Ramos (cell line): Measurements from ENCODE around the gene SKIC3.

Source experiments
- in situ Hi-C: fragments of 300-500 bp; cut with MboI; formaldehyde crosslinking; loops from one replicate; pipeline ENCODE4 v1.14.3; 2022; ENCODE audit warnings: low sequenced_read_pairs; ENCODE audit not compliant: unreplicated experiment

Gene SKIC3

DNA sequence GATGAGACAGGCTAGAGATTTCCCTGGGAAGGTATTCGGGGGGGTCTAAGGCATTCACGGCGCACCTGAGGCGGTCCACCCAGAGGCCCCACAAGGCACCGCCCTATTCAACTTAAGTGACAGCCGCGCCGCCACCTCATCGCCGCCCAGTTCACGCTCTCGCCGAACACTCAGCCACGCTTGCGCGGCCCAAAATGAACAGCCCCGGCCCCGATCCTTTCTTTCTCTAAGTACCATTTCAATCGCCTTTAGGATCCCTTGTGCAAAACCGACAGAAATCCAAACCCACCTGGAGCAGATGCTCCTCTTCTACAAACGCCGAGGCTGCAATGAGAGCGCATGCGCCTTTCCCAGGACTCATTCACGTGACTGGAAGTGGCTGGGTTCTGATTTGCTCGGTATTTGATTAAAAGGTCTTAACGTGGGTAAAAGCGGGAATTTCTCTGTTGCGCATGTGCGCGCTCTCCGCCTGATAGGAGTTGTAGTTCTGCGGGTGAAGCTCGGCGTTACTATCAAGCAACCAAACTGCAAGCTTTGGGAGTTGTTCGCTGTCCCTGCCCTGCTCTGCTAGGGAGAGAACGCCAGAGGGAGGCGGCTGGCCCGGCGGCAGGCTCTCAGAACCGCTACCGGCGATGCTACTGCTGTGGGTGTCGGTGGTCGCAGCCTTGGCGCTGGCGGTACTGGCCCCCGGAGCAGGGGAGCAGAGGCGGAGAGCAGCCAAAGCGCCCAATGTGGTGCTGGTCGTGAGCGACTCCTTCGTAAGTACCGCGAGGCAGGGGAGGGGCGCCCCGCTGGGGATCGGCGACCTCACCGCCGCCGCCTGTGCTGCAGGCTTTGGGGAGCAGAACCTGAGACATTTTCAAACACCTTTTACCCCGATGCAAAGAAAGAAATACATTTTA, at the start of gene SKIC3, which contains the start of gene ARSK:
Gene SKIC3 (minus strand): TSS at position 331 of the 902 bp plus-strand sequence. CDS start 7,827 bp downstream, outside the sequence.
Gene ARSK (plus strand): TSS at position 455 of the 902 bp plus-strand sequence. CDS start 178 bp downstream, at position 633.
- in situ Hi-C loops = no loop called here

DNA sequence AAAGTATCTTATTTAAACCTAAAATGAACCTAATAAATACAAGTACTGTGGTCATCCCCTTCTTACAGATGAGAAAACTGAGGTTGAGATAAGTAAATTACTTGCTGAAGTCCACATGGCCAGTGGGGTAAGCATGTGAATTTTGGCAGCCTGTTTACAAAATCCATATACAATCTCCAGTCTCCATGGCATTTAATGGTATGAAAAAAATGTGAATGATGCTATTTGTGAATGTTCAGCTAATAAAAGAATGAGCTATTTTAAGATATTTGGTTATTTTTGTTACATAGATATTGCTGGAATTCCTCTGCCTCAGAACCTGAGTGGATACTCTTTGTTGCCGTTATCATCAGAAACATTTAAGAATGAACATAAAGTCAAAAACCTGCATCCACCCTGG, 45.8 kb upstream of the SKIC3 start:
- in situ Hi-C loops = no loop called here

DNA sequence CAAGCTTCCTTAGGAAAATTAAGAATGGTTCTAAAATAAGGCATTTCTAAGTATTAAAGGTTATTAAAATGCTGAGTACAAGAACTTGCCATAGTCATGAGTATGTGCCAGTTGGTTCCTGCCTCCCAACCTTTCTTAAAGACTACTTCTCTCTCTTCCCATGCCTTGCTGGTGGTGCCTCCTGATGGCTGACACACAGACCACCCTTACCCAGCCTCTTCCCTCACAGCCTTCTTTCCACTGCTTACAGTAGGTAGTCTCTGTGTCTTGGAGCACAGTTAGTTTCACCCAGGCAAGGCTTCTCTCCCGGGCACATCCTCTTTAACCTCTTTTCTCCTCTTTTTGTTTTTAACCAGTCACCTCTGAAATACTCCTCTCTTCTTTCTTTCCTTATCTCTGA, 44.5 kb upstream of the SKIC3 start:
- in situ Hi-C loops = no loop called here

DNA sequence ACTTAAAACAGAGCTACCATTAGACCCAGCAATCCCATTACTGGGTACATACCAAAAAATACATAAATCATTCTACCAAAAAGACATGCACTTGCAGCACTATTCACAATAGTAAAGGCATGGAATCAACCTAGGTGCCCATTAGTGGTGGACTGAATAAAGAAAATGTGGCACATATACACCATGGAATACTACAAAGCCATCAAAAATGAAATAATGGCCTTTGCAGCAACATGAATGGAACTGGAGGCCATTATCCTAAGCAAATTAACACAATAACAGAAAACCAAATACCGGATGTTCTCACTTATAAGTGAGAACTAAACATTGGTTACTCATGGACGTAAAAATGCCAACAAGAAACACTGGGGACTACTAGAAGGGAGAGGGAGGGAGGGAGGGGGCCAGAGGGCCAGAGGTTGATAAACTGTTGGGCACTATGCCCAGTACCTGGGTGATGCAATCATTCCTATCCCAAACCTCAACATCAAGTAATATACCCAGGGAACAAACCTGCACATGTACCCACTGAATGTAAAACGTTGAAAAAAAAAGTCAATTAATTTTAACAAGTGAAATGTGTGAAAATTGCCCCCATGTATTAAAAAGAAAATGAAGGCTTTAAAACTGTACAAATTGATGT, 40.6 kb upstream of the SKIC3 start:
- in situ Hi-C loops = no loop called here

DNA sequence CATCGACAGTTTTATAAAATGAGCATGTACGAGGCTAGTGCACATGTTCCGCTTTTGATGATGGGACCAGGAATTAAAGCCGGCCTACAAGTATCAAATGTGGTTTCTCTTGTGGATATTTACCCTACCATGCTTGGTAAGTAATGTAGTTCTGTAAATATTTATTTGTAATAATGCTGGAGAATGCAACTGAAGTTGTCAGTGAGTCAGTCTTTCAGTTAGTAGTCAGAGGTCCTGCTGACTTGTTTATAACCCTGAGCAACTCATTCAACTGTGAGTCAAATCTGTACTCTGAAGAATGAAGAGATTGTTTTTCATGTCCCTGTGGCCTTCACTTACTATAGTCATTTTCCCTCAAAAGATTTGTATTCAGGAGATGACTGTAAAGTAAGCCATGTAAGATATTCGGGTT, 36.7 kb upstream of the SKIC3 start:
- in situ Hi-C loops = no loop called here

DNA sequence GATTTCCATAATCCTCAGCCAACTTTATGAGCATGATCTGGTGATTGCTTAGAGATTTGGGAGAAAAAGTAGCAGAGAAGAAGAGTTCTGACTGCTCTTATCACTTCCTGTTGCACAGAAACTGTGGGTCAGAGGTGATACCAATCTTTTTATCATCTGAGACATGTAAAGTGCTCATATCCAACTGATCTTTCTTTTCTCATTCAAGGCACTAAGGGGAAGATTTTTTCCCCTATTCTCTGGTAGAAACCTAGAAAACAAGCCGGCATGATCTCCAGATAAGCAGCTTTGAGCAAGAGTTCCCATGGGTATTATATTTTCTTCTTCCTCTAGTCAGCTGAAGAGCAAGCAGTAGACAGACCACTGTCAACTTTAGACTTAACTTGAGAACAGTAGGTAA, 36.1 kb upstream of the SKIC3 start:
- in situ Hi-C loops = no loop called here

DNA sequence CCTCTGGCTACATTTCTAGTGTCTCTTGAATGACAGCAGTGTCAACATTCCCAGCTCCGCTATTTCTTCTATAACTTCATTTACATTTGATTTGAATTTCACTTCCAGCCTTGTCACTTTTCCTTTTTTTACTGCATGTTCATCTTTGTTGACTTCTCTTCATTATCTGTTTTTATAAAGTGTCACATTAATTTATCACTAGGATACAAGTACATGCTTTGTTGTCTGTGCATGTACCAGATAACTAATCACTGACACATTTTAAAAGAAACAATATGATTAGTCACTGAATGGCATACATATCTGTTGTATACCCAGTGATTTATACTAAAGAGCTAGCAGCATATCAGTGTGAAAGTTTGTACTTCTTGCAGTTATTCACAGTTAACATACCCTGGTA, 29.2 kb upstream of the SKIC3 start:
- in situ Hi-C loops = no loop called here

DNA sequence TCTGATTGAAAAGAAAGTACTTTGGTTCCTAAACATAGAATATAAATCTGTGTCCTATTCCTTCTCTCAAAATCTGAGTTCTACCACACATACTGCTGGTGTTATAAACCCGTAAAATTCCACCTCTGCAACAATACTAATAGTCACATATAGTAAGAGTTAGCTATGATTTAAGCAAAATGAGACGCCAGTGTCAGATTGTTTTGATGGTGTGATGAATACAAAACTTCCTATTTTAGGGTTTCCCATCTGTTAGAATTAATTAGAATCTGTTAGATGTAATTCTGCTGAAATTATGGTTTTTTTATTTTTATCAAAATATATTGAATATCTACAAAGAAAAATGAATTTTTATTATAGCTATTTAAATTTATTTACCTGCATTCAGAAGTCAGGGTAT, 26.8 kb upstream of the SKIC3 start:
- in situ Hi-C loops = no loop called here

DNA sequence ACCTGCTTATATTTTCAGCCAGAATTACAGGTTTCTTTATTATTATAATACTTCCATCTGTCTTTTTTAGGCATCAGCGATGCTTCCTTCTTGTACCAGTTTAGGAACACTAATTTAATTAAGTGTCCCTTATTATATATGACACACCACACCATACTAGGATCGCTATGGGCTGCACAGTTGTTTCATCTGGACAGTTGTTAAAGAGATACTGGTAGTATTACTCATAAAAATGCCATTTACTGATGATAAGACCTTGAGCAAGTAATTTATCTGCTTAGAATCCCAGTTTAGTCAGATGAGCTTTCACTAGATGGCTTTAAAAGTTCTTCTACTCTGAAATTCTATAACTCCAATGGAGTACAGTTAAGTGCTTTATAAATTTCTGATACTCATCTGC, 17.2 kb upstream of the SKIC3 start:
- in situ Hi-C loops = no loop called here

DNA sequence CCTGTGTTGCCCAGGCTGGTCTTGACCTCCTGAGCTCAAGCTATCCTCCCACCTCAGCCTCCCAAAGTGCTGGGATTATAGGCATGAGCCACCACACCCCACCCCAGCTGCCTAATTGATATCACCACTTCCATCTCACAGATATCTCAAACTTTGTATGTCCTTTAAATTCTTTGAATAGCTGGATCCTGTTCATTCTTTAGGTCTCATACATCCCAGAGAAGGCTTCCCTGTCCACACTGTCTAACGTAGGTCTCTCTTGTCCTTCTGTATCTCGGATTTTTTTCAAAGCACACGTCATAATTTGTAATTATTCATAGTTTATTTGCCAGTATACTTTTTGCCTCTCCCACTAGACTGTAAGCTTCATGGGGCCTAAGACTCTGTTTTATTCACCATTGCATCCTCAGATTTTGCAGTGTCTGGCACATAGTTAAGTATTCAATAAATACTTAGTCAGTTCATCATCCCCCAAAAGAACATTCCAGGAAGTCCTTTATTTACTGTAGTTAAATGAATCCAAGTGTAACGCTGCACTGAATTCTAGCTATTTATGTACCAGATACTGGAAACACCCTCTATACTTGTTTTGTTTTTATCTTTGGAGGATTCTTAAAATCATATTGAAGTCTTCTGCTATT, 10.6 kb upstream of the SKIC3 start:
- in situ Hi-C loops = no loop called here

DNA sequence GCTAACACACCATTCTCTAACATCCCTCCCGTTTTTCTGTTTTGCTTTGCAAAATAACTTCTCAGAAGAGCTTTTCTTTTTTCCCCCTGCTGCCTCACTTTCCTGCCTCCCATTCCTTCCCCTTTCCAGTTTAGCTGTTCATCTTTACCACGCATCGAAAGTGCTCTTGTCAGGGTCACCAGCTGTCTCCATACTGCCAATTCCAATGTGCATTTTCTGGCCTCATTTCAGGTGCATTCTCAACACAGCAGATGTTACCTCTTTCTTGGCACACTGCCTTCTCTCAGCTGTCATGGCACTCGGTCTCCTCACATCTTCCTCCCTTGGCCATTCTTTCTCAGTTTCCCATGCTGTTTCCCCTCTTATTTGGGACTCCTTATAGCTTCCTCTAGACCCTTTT, 9.7 kb upstream of the SKIC3 start:
- in situ Hi-C loops = no loop called here

DNA sequence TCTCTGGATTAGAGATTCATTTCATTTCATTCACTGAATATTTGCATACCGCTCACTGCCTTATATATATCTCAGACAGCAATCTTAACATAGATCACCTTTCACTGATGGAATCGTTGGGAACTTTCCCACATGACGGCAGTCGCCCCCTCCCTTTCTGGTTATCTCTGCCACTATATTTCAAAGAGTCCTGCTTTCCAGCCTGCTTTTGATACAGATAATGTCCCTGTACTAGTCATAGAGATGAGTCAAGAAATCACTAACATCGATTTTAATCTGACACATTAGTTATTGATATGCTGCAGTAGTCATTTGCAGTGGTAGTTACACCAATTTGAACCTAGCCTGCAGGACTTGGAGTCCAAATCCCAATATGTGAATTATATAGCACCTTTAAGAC, 8.6 kb upstream of the SKIC3 start:
- in situ Hi-C loops = no loop called here

DNA sequence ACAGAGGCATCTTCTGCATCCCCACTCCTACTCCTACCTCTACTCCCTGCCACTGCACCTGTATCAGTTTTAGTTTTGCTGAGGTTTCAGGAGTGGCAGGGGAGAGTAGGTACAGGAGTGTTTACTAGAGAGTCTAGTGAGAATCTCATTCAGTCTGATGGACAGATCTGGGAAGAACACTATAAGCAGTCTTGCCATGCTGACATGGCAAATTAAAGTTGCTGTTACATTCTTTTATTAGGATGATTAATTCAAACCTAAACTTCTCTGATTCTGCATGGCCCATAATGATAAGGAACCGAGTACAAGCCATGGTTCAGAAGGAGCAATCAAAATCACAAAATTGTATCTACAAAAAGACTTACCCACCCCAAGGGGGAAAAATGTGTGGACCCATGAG, 7.5 kb upstream of the SKIC3 start:
- in situ Hi-C loops = no loop called here

DNA sequence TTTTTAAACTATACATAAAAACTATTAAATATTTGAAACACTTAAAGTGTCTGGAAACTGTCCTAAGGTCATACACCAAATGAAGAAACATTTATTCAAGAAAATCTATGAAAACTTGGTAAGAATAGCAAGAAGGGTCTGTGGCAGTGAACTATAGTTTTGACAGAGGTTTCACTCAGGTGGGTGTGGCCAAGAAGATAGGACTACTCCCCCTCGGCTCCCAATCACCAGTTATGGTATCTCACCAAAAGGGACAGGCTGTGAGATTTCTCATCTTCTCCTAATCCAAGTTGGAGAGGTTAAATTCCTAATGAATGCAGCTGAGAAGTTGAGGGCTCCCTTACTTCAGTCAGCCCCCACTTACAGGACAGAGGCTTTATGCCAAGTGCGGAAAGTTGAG, 3.1 kb upstream of the SKIC3 start:
- in situ Hi-C loops = no loop called here

DNA sequence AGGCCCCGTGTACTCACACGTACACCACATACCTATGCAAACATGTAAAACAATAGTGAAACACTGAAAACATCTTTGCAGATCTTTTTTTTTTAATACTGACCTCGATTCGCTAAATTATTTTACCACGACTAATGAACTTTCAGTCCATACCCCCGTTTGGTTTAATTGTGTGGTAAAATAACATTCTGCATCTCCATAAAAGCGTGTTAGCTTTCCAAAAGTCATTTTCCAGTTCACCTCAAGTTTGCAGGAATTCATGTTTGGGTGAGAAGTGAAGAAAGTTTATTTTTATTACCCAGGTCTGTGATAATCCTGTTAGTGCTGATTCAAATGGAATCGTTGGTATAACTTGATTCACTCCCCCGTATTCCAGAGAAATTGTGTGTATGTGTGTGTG, 776 bp upstream of the SKIC3 start:
- in situ Hi-C loops = no loop called here

DNA sequence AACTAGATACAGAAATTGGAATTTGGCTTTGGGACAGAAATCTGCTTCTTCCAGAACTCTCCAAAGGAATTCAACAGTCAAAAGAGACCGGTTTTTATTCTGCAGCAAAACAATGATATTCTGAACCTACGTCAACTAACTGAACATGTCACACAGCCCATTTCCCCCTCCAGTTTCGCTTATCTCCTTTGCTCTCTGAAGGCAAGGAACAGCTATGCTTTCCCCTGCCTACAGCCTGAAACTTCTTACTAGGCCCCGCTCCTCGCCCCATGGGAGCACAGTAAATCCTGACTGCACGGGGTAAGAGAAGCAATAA, 488 bp downstream of the SKIC3 start:
- in situ Hi-C loops = no loop called here

DNA sequence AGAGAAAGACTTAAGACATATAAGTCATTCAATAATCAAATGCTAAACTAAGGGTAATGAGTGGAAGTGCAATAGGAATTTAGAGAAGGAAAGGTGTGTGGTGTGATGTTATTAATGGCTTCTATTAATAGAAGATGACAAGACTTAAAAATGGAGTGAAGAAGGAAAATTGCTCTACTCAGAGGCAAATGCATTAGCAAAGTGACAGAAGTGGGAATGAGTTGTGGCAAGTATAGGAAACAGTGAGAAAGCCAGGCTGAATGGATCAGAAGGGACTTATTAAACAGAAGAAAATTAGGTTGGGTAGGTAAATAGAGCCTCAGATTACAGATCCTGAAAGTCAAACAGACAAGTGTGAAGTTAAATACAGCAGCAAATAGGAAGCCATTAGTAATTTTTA, 5.7 kb downstream of the SKIC3 start:
- in situ Hi-C loops = no loop called here

DNA sequence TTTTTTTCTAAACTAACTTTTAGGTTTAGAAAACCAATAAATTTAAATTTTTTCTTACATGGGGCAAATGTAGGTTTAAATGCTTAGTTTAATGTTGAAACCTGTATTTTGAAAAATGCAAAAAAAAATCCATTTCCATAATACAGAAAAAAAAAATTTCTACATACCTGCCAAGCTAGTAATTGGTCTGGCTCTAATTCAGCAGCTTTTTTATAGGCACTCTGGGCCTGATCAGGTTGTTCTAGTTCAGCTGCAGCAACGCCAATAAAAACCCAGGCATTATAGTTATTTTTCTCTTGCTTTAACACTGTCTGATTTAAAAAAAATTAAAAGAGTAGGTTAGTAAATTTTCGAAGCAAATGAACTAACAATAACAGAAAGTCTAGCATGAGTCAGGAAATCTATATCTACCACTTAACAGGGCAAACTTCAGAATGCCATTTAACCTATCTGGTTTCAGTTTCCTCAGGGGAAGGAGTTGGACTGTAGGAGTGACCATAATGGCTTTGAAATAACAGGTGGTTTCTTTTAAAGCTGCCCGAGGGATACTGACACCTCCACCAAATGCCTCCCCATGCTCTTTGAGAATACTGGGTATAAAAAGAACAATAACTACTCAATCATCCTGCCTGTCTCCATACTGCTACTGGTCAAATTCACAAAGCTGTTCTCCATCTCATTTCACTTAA, 11.6 kb downstream of the SKIC3 start:
- in situ Hi-C loops = no loop called here

DNA sequence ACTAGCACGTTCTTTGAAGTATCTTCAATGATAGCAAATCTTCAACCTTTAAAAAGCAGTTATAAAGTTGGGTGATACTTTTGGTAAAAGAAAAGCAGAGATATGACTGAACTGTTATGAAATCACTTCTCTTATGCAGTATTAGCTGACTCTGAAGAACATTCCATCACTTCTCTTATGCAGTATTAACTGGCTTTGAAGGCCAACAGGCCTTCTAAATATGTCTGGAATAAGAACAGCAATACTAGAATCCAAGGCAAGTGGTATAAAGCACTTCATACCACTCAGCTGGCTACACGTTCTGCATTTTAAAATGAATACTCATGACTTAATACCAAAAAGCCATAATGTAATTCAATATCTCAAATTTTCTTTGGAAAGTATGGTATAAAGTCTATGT, 17.3 kb downstream of the SKIC3 start:
- in situ Hi-C loops = no loop called here

DNA sequence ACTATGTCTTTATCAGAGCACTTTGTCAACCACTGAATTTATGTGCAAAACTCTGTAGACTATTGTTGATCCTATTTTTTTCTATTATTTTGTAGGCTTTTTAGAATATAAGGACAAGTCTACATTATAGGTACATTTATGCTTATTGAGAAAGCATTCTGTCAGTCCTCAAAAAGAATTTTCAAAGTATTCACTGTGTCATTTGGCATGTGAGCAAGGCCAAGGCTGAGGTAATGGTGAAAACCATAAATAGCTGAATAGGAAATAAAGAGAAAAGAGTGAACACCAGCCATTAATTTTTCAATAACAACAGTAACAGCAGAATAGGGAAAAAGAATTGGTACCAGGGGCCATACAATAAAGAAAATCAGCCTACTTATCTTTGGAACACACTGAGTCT, 21.0 kb downstream of the SKIC3 start:
- in situ Hi-C loops = no loop called here

DNA sequence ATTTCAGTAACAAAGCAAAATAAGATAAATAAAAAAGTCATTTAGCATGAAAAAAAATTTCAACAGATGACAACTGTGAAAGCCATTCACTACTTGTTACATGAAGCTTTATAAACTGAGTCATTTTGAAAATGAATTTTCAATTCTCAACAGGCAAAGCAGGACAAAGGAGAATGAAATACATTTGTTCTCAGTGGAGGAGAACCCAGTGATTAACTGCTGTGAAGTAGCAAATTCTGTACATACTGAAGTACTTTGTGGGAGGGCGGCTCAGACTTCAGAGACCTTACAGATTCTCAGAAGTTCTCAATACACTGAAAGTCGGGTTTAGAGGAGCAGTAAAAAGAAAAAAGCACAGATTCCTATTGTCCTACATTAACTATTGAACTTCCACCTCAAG, 21.7 kb downstream of the SKIC3 start:
- in situ Hi-C loops = no loop called here
